Left ventricle myocardium superior (tissue), 1 donor: ENCODE data around the gene PDIA2. TPM values are rescaled to one million over a fixed set of nuclear protein-coding genes. Genes with fewer than 3 reads are reported as not detected.
A peak's percentile ranks its signal among the peaks of the same experiment; 100 is the strongest.
"Not testable (repeated sequence)": the region's sequence is repeated elsewhere in the genome, so short reads cannot be mapped to it uniquely, and the experiment has no call there.

Source experiments
- ATAC-seq: fragments of 200-7000 bp; cut with Tn5 transposase; one replicate; pipeline ENCODE4 v1.9.1; 2020; ENCODE audit warnings: mild to moderate bottlenecking, moderate library complexity
- DNase-seq: peaks from one replicate; pipeline ENCODE4 v3.0.0-alpha.2; 2020
- intact Hi-C: fragments of 100-400 bp; cut with micrococcal nuclease; formaldehyde crosslinking; loops from one replicate; pipeline ENCODE4 v1.11.0; 2022
- long read RNA-seq: library from polyadenylated mRNA; unstranded; transcript quantifications from one replicate; pipeline ENCODE4 v2.0.0, GENCODE V29; 2021
- total RNA-seq: library from RNA; stranded (reverse); fragmentation: NEBNext Ultra II Directional; extraction: Animal tissue kit (Norgen Biotek cat#: 25700); gene quantifications from one replicate; pipeline ENCODE4 v1.2.1, GENCODE V29; 2021
- donor health status: DM: no; HTN: yes; CAD: no; lungs with severe emphysema.

Gene PDIA2
- total RNA-seq = 2.6 TPM
- long read RNA-seq, partial matches to known transcripts = 5 of 11 reads
- long read RNA-seq, other reads (novel, unspliced or antisense) = 2 of 11 reads

- ATAC-seq = no peak
- intact Hi-C loops = no loop called here
Observed at GRCh38 chr16:283033-283805, at the start of gene PDIA2. Gene PDIA2, plus strand, starts transcription at chr16:283164. Its CDS starts 6 bp downstream, at chr16:283170.

GRCh38 chr16:234468-235305 lies 48.3 kb upstream of the PDIA2 start, which contains the start of gene FAM234A:
Gene FAM234A, plus strand, starts transcription at chr16:234821. Its CDS starts 19,593 bp downstream, at chr16:254414.
- intact Hi-C loops = no loop called here
- DNase-seq (peak; percentile 97), ATAC-seq (peak; percentile 96)

More at GRCh38 chr16:283033-283805, at the start of gene PDIA2:
- DNase-seq = no peak

- intact Hi-C loops = no loop called here
- ATAC-seq = peak; percentile 20
- DNase-seq = no peak
Observed at GRCh38 chr16:239948-240277, 43.1 kb upstream of the PDIA2 start.

GRCh38 chr16:240559-240958 lies 42.4 kb upstream of the PDIA2 start:
- ATAC-seq (no peak), DNase-seq (no peak)
- intact Hi-C loops = no loop called here

GRCh38 chr16:242281-242680 lies 40.7 kb upstream of the PDIA2 start:
- ATAC-seq = no peak
- no peak for DNase-seq
- intact Hi-C loops = no loop called here

GRCh38 chr16:243348-243747 lies 39.6 kb upstream of the PDIA2 start:
- DNase-seq (no peak), ATAC-seq (peak; percentile 18)
- intact Hi-C loops = no loop called here

- no peak for ATAC-seq
- intact Hi-C loops = no loop called here
- DNase-seq = no peak
Observed at GRCh38 chr16:245105-245504, 37.9 kb upstream of the PDIA2 start.

- DNase-seq (no peak), ATAC-seq (no peak)
- intact Hi-C loops = no loop called here
Observed at GRCh38 chr16:247027-247426, 35.9 kb upstream of the PDIA2 start.

GRCh38 chr16:249431-249830 lies 33.5 kb upstream of the PDIA2 start:
- ATAC-seq = no peak
- intact Hi-C loops = no loop called here
- DNase-seq = peak; percentile 6

GRCh38 chr16:252366-253337 lies 30.3 kb upstream of the PDIA2 start:
- DNase-seq (no peak), ATAC-seq (peak; percentile 67)
- intact Hi-C loops = no loop called here

GRCh38 chr16:253833-254232 lies 29.1 kb upstream of the PDIA2 start:
- intact Hi-C loops = no loop called here
- DNase-seq (no peak), ATAC-seq (no peak)

- DNase-seq (no peak), ATAC-seq (no peak)
- intact Hi-C loops = no loop called here
Observed at GRCh38 chr16:254461-254860, 28.5 kb upstream of the PDIA2 start.

GRCh38 chr16:255183-255582 lies 27.8 kb upstream of the PDIA2 start:
- ATAC-seq (no peak), DNase-seq (no peak)

GRCh38 chr16:258091-258490 lies 24.9 kb upstream of the PDIA2 start:
- intact Hi-C loops, ATAC-seq, DNase-seq: not testable (repeated sequence)

More at GRCh38 chr16:255183-255582, 27.8 kb upstream of the PDIA2 start:
- intact Hi-C loops = no loop called here

- intact Hi-C loops = no loop called here
- DNase-seq (no peak), ATAC-seq (no peak)
Observed at GRCh38 chr16:259226-259625, 23.7 kb upstream of the PDIA2 start.

GRCh38 chr16:259814-260253 lies 23.1 kb upstream of the PDIA2 start:
- no peak for DNase-seq
- intact Hi-C loops = no loop called here
- ATAC-seq = no peak

GRCh38 chr16:260326-260725 lies 22.6 kb upstream of the PDIA2 start:
- no peak for ATAC-seq
- no peak for DNase-seq
- intact Hi-C loops = no loop called here

GRCh38 chr16:261031-261691 lies 21.8 kb upstream of the PDIA2 start:
- no peak for DNase-seq
- intact Hi-C loops = no loop called here
- no peak for ATAC-seq
